Body of pancreas (tissue), 4 donors: ENCODE results near the gene FAM209A. TPM values are rescaled to one million over a fixed set of nuclear protein-coding genes. Genes with fewer than 3 reads are reported as not detected.
A peak's percentile ranks its signal among the peaks of the same experiment; 100 is the strongest.

Source experiments
- ATAC-seq: fragments of 150-250 bp; one replicate; pipeline ENCODE4 v1.9.1; 2016
- DNase-seq, 4 donors: peaks; one replicate each; pipeline ENCODE4 v3.0.0-alpha.2; 2019
- H3K27ac ChIP-seq, 4 donors: fragments of 200-600 bp; sonication (generic); 1 replicate in 3 of 4; 2 replicates in 1 of 4; pipeline versions ENCODE4 v1.5.1 to v1.6.1; 2016 to 2019; ENCODE audit warnings: mild to moderate bottlenecking in 1 of 4, mixed read lengths in 1 of 4, moderate library complexity in 1 of 4
- H3K27me3 ChIP-seq, 2 donors: fragments of 200-600 bp; sonication (generic); one replicate each; pipeline ENCODE4 v1.6.0; 2016; ENCODE audit warnings: mild to moderate bottlenecking in 1 of 2
- H3K36me3 ChIP-seq, 2 donors: fragments of 200-600 bp; sonication (generic); replicated peaks in 1 of 2; 2 replicates each; pipeline ENCODE4 v1.5.1; 2016; ENCODE audit warnings: low read depth in 2 of 2; ENCODE audit not compliant: insufficient read depth in 1 of 2
- H3K4me1 ChIP-seq: fragments of 200-600 bp; sonication (generic); one replicate; pipeline ENCODE4 v1.6.0; 2016
- H3K4me3 ChIP-seq, 2 donors: fragments of 200-600 bp; sonication (generic); 1 replicate in 1 of 2; 2 replicates in 1 of 2; pipeline ENCODE4 v1.5.1; 2016 to 2019
- H3K9me3 ChIP-seq, 3 donors: fragments of 200-600 bp; sonication (generic); 1 replicate in 2 of 3; 2 replicates in 1 of 3; pipeline ENCODE4 v1.5.1; 2016
- CTCF ChIP-seq, 7 experiments: fragments of 450-650 bp in 4 of 7; fragments of 200-600 bp in 3 of 7; sonication (generic) in 3 of 7; IDR thresholded peaks; one replicate each; pipeline ENCODE4 v1.5.1; 2016 to 2019; ENCODE audit warnings: antibody characterized with exemption in 7 of 7
- POLR2A ChIP-seq, 3 donors: fragments of 450-650 bp; IDR thresholded peaks; one replicate each; pipeline ENCODE4 v1.6.1; 2016; ENCODE audit warnings: antibody characterized with exemption in 3 of 3, mild to moderate bottlenecking in 2 of 3
- WGBS, 2 donors: methylation state at CpG; one replicate each; pipeline ENCODE4 v1.1.5; 2017; 5-methylcytosine and 5-hydroxymethylcytosine counted together
- intact Hi-C: fragments of 100-400 bp; cut with DNase I; formaldehyde crosslinking; loops from one replicate; pipeline ENCODE4 v1.15.1; 2023
- total RNA-seq, 2 donors: library from RNA; depleted of rRNA; stranded (reverse); fragments of >200 nt; gene quantifications; one replicate each; pipeline ENCODE4 v1.1.0, GENCODE V29; 2016

FAM209A gene
- total RNA-seq, 2 donors from 2014 or later: not detected

GRCh38 chr20:56542489-56543030, 18.0 kb downstream of the FAM209A start:
- Histone ChIP-seq H3K9me3 (no peaks in the 10 kb centered on the region), H3K27me3 (no peaks in the 10 kb centered on the region), H3K4me1 (no peaks in the 10 kb centered on the region), H3K36me3 (no peaks in the 10 kb centered on the region), H3K27ac (no peak overlapping the region), H3K4me3 (no peak overlapping the region)
- intact Hi-C loops: no loop called here
- WGBS, 2 donors: 62 to 77% methylated on average over 9 of the region's 9 CpGs
- TF ChIP-seq CTCF (IDR thresholded peaks at IDR 0.05) (no peak), POLR2A (IDR thresholded peaks at IDR 0.05) (no peak)
- ATAC-seq: no peak
- no peak for DNase-seq

GRCh38 chr20:56551571-56551970, 27.0 kb downstream of the FAM209A start:
- H3K9me3 ChIP-seq: no peaks in the 10 kb centered on the region
- no peak for TF ChIP-seq POLR2A (IDR thresholded peaks at IDR 0.05)
- TF ChIP-seq CTCF (IDR thresholded peaks at IDR 0.05): no peak
- H3K4me1 ChIP-seq: no peaks in the 10 kb centered on the region
- WGBS, 2 donors: 68 to 69% methylated on average over 8 of the region's 8 CpGs
- H3K27ac ChIP-seq: no peak overlapping the region
- DNase-seq (no peak), ATAC-seq (no peak)
- no peaks in the 10 kb centered on the region for H3K27me3 ChIP-seq
- intact Hi-C loops: loop anchor here (10.0 kb wide), 1 partner anchor 423 kb away; no protein-coding TSS in a partner anchor
- H3K4me3 ChIP-seq: no peak overlapping the region
- H3K36me3 ChIP-seq: no peaks in the 10 kb centered on the region

GRCh38 chr20:56552911-56553629, 28.5 kb downstream of the FAM209A start:
- H3K27me3 ChIP-seq: no peaks in the 10 kb centered on the region
- H3K9me3 ChIP-seq: no peaks in the 10 kb centered on the region
- no peak overlapping the region for H3K27ac ChIP-seq
- intact Hi-C loops: loop anchor here (10.0 kb wide), 1 partner anchor 422 kb away; no protein-coding TSS in a partner anchor
- no peak overlapping the region for H3K4me3 ChIP-seq
- no peaks in the 10 kb centered on the region for H3K4me1 ChIP-seq
- H3K36me3 ChIP-seq: no peaks in the 10 kb centered on the region
- TF ChIP-seq CTCF (IDR thresholded peaks at IDR 0.05): no peak
- TF ChIP-seq POLR2A (IDR thresholded peaks at IDR 0.05): no peak
- WGBS, 2 donors: 47 to 54% methylated on average over 8 of the region's 8 CpGs
- DNase-seq: no peak
- no peak for ATAC-seq

GRCh38 chr20:56554869-56555268, 30.3 kb downstream of the FAM209A start:
- TF ChIP-seq CTCF (IDR thresholded peaks at IDR 0.05): no peak
- no peak for TF ChIP-seq POLR2A (IDR thresholded peaks at IDR 0.05)
- no peaks in the 10 kb centered on the region for H3K9me3 ChIP-seq
- H3K36me3 ChIP-seq: no peaks in the 10 kb centered on the region
- H3K27me3 ChIP-seq: no peaks in the 10 kb centered on the region
- no peak overlapping the region for H3K27ac ChIP-seq
- 28% methylated on average over 4 of the region's 4 CpGs for WGBS, 2 donors
- DNase-seq (peak in 3 of 4 donors; percentile 17 to 71 (median 33)), ATAC-seq (peak; percentile 65)
- intact Hi-C loops: loop anchor here (10.0 kb wide), 1 partner anchor 420 kb away; no protein-coding TSS in a partner anchor
- no peaks in the 10 kb centered on the region for H3K4me1 ChIP-seq
- H3K4me3 ChIP-seq: no peak overlapping the region
